Neural progenitor cell (in vitro differentiated cells): Measurements from ENCODE around the gene MRPL45. TPM values are rescaled to one million over a fixed set of nuclear protein-coding genes. Genes with fewer than 3 reads are reported as not detected.

Experiments used
- DNase-seq: peaks from one replicate; pipeline ENCODE4 v3.0.0-alpha.2; 2016; ENCODE audit warnings: low spot score
- H2AFZ ChIP-seq: fragments of 200-600 bp; sonication (generic); replicated peaks from 2 replicates; pipeline ENCODE4 v1.6.1; 2016; ENCODE audit warnings: antibody characterized with exemption
- H3F3A ChIP-seq: fragments of 200-600 bp; sonication (generic); 2 replicates; pipeline ENCODE4 v1.6.1; 2016; ENCODE audit warnings: antibody characterized with exemption, low read depth
- H3K27ac ChIP-seq: fragments of 200-600 bp; sonication (generic); 2 replicates; pipeline ENCODE4 v1.5.1; 2016; ENCODE audit warnings: mild to moderate bottlenecking
- H3K27me3 ChIP-seq: fragments of 200-600 bp; sonication (generic); 2 replicates; pipeline ENCODE4 v1.6.1; 2016; ENCODE audit warnings: mild to moderate bottlenecking, moderate library complexity
- H3K36me3 ChIP-seq: fragments of 200-600 bp; sonication (generic); 2 replicates; pipeline ENCODE4 v1.5.1; 2016
- H3K4me1 ChIP-seq: fragments of 200-600 bp; sonication (generic); 2 replicates; pipeline ENCODE4 v1.6.1; 2016; ENCODE audit warnings: mixed run types
- H3K4me2 ChIP-seq: fragments of 200-600 bp; sonication (generic); 2 replicates; pipeline ENCODE4 v1.6.1; 2016
- H3K4me3 ChIP-seq: fragments of 200-600 bp; sonication (generic); 2 replicates; pipeline ENCODE4 v1.5.1; 2016
- H3K79me2 ChIP-seq: fragments of 200-600 bp; sonication (generic); 2 replicates; pipeline ENCODE4 v1.6.1; 2016; ENCODE audit warnings: low read depth
- H3K9ac ChIP-seq: fragments of 200-600 bp; sonication (generic); 2 replicates; pipeline ENCODE4 v1.6.1; 2016
- H3K9me3 ChIP-seq: fragments of 200-600 bp; sonication (generic); 2 replicates; pipeline ENCODE4 v1.5.1; 2016; ENCODE audit warnings: low read depth
- H4K20me1 ChIP-seq: fragments of 200-600 bp; sonication (generic); 2 replicates; pipeline ENCODE4 v1.6.1; 2016; ENCODE audit warnings: low read depth
- H3K27ac Mint-ChIP-seq: 3 replicates; pipeline ENCODE4 v1.8.0; 2021; ENCODE audit warnings: mixed read lengths
- H3K27me3 Mint-ChIP-seq: 2 replicates; pipeline ENCODE4 v1.8.0; 2022; ENCODE audit warnings: low read depth, mild to moderate bottlenecking, inconsistent platforms, moderate library complexity, mixed read lengths; ENCODE audit not compliant: insufficient read depth
- H3K36me3 Mint-ChIP-seq: 3 replicates; pipeline ENCODE4 v1.8.0; 2021; ENCODE audit warnings: mixed read lengths
- H3K4me1 Mint-ChIP-seq: 3 replicates; pipeline ENCODE4 v1.8.0; 2021; ENCODE audit warnings: mixed read lengths
- H3K4me3 Mint-ChIP-seq: 3 replicates; pipeline ENCODE4 v1.8.0; 2021; ENCODE audit warnings: mild to moderate bottlenecking, moderate library complexity, mixed read lengths
- H3K9me3 Mint-ChIP-seq: 3 replicates; pipeline ENCODE4 v1.8.0; 2020; ENCODE audit warnings: mixed read lengths
- EZH2 ChIP-seq: fragments of 200-600 bp; sonication (generic); IDR thresholded peaks from 2 replicates; pipeline ENCODE4 v1.6.1; 2017; ENCODE audit warnings: antibody characterized with exemption, mild to moderate bottlenecking, moderate library complexity
- EZH2phosphoT487 ChIP-seq: fragments of 200-600 bp; sonication (generic); IDR thresholded peaks from 2 replicates; pipeline ENCODE4 v1.6.1; 2017; ENCODE audit warnings: antibody characterized with exemption
- total RNA-seq: library from RNA; depleted of rRNA; stranded (reverse); fragments of >200 nt; gene quantifications from 2 replicates; pipeline ENCODE4 v1.2.3, GENCODE V29; 2015; ENCODE audit warnings: low replicate concordance
- TF ChIP-seq, protein P1 (sequence below): fragments of 200-600 bp; sonication (generic); IDR thresholded peaks from 2 replicates; pipeline ENCODE4 v1.5.1; 2017; ENCODE audit warnings: antibody characterized with exemption, mild to moderate bottlenecking

MRPL45 gene
- total RNA-seq, 1 donor from 2014 or later: 68.3 TPM

GRCh38 chr17:38324772-38325171 is 27.8 kb downstream of the MRPL45 start:
- Histone ChIP-seq H3K4me1 (peaks cover 21% of the 10 kb centered on the region), H3F3A (peaks cover 32% of the 10 kb centered on the region), H3K4me3 (no peak overlapping the region), H3K27me3 (no peaks in the 10 kb centered on the region), H3K4me2 (peak overlapping the region; percentile 62), H2AFZ (no peak overlapping the region), H3K27ac (peak overlapping the region; percentile 85), H3K36me3 (peaks cover 7% of the 10 kb centered on the region), H3K79me2 (no peaks in the 10 kb centered on the region), H4K20me1 (no peaks in the 10 kb centered on the region), H3K9me3 (no peaks in the 10 kb centered on the region), H3K9ac (peak overlapping the region; percentile 34)
- Mint-ChIP-seq H3K4me1 (peaks cover 14% of the 10 kb centered on the region), H3K36me3 (peaks cover 13% of the 10 kb centered on the region), H3K27ac (no peak overlapping the region), H3K27me3 (peaks cover 8% of the 10 kb centered on the region), H3K4me3 (no peak overlapping the region), H3K9me3 (no peaks in the 10 kb centered on the region)
- TF ChIP-seq EZH2 (no peak), EZH2phosphoT487 (no peak)
- TF ChIP-seq, protein P1, sequence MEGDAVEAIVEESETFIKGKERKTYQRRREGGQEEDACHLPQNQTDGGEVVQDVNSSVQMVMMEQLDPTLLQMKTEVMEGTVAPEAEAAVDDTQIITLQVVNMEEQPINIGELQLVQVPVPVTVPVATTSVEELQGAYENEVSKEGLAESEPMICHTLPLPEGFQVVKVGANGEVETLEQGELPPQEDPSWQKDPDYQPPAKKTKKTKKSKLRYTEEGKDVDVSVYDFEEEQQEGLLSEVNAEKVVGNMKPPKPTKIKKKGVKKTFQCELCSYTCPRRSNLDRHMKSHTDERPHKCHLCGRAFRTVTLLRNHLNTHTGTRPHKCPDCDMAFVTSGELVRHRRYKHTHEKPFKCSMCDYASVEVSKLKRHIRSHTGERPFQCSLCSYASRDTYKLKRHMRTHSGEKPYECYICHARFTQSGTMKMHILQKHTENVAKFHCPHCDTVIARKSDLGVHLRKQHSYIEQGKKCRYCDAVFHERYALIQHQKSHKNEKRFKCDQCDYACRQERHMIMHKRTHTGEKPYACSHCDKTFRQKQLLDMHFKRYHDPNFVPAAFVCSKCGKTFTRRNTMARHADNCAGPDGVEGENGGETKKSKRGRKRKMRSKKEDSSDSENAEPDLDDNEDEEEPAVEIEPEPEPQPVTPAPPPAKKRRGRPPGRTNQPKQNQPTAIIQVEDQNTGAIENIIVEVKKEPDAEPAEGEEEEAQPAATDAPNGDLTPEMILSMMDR: no peak
- no peak for DNase-seq

DNA sequence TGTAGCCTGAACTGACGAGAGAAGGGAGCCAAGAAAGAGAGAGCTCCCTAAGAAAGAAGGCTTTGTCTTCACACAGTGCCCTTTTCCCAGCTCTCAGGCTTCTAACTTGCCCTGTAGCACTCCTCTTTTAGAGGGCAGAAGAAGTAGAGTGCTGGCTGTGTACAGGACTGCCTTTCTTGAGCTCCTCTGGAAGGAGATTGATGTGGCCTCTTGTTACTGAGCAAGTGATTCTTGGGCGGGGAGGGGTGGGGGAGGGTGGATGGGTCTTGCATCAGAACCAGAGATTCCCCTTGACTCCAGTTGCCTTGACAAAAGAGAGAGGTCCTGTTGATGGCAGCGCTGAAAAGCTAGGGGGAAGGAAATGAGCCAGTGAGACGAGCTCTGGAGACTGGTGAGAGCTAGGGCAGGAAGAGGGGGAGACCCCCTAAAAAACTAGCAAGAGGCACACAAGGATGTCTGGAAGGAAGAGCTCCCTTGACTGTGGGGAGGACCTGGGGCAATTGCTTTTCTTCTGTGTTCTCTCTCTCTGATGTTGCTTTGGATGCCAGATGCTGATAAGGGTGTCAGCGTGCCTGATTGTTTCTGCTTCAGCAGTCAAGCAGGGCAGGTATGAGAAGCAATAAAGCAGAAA is 28.4 kb downstream of the MRPL45 start:
- H3K27me3 ChIP-seq: no peaks in the 10 kb centered on the region
- H3K79me2 ChIP-seq: no peaks in the 10 kb centered on the region
- H3K36me3 Mint-ChIP-seq: peaks cover 13% of the 10 kb centered on the region
- peak overlapping the region; percentile 34 for H3K9ac ChIP-seq
- peaks cover 25% of the 10 kb centered on the region for H3K4me1 ChIP-seq
- no peaks in the 10 kb centered on the region for H4K20me1 ChIP-seq
- peak; percentile 50 for DNase-seq
- H3K4me1 Mint-ChIP-seq: peaks cover 19% of the 10 kb centered on the region
- H3F3A ChIP-seq: peaks cover 32% of the 10 kb centered on the region
- peaks cover 7% of the 10 kb centered on the region for H3K36me3 ChIP-seq
- peak overlapping the region; percentile 65 for H3K4me3 Mint-ChIP-seq
- peaks cover 8% of the 10 kb centered on the region for H3K27me3 Mint-ChIP-seq
- peak overlapping the region; percentile 62 for H3K4me2 ChIP-seq
- no peaks in the 10 kb centered on the region for H3K9me3 ChIP-seq
- peak overlapping the region; percentile 67 for H3K27ac Mint-ChIP-seq
- TF ChIP-seq EZH2 (no peak), EZH2phosphoT487 (no peak)
- TF ChIP-seq, protein P1: no peak
- no peak overlapping the region for H2AFZ ChIP-seq
- no peaks in the 10 kb centered on the region for H3K9me3 Mint-ChIP-seq
- no peak overlapping the region for H3K4me3 ChIP-seq
- H3K27ac ChIP-seq: peak overlapping the region; percentile 85

DNA sequence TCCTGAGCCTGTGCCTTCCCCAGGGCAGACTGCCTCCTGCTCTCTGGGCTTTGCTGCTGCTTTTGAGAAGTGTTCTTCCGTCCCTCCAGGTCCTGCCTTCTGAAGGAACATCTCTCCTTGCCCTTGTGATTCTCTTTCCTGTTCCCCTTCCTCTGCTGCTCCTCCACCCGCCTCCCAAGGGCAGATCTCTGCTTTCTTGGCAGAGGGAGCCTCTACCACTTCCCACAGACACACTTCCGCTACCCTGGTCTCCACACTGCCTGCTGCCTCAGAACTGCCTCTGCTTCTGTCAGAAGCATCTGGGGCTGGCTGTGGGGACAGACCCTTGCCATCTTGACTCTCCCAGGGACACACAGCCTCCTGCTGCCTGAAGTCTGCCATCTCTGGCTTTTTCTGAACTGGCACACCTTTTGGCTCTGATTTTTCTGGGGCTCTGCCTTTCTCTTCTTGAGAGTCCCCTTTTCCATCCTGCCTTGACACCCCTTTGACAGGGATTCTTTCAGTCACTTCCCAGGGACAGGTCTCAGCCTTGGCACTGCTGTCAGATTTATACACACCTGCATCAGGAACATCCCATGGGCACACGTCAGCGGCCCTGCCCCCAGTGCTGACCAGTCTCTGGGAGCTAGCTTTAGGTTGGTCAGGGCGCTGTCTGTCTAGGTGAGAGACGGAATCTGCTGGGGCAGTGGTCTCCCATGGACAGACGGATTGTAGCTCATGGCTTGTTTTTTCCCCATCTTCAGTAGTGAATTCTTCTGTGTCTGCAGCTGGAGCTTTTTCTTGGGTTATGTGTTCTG is 30.2 kb downstream of the MRPL45 start:
- H3K4me1 Mint-ChIP-seq: peaks cover 19% of the 10 kb centered on the region
- no peak overlapping the region for H3K27ac ChIP-seq
- peaks cover 25% of the 10 kb centered on the region for H3K4me1 ChIP-seq
- no peaks in the 10 kb centered on the region for H3K79me2 ChIP-seq
- no peak for TF ChIP-seq EZH2
- no peak for TF ChIP-seq EZH2phosphoT487
- TF ChIP-seq, protein P1: no peak
- H3F3A ChIP-seq: peaks cover 20% of the 10 kb centered on the region
- peaks cover 6% of the 10 kb centered on the region for H3K36me3 Mint-ChIP-seq
- no peaks in the 10 kb centered on the region for H4K20me1 ChIP-seq
- no peak overlapping the region for H2AFZ ChIP-seq
- no peaks in the 10 kb centered on the region for H3K27me3 ChIP-seq
- peak overlapping the region; percentile 43 for H3K27ac Mint-ChIP-seq
- no peak overlapping the region for H3K4me3 Mint-ChIP-seq
- H3K9me3 Mint-ChIP-seq: no peaks in the 10 kb centered on the region
- no peak for DNase-seq
- H3K4me2 ChIP-seq: no peak overlapping the region
- peaks cover 7% of the 10 kb centered on the region for H3K36me3 ChIP-seq
- peaks cover 8% of the 10 kb centered on the region for H3K27me3 Mint-ChIP-seq
- H3K9me3 ChIP-seq: no peaks in the 10 kb centered on the region
- no peak overlapping the region for H3K4me3 ChIP-seq
- no peak overlapping the region for H3K9ac ChIP-seq
